ENCODE data around the gene NEU3. TPM values are rescaled to one million over a fixed set of nuclear protein-coding genes. Genes with fewer than 3 reads are reported as not detected.

The NEU3 gene
- total RNA-seq, 1 experiment from 2014 or later: 16.4 TPM

- TF ChIP-seq ZSCAN18 (CRISPR knock-in tag; IDR thresholded peaks at IDR 0.05) (no peak), ZBTB43 (CRISPR knock-in tag; IDR thresholded peaks at IDR 0.05) (no peak; the same call in 1 of the 2 replicates), TP53 (CRISPR knock-in tag; IDR thresholded peaks at IDR 0.05) (no peak), USF1 (CRISPR knock-in tag; IDR thresholded peaks at IDR 0.05) (peak; percentile 97), AR (CRISPR knock-in tag; IDR thresholded peaks at IDR 0.05) (no peak), IRF2 (CRISPR knock-in tag; IDR thresholded peaks at IDR 0.05; ENCODE audit: borderline replicate concordance, low read depth) (no peak), GRHL2 (CRISPR knock-in tag; IDR thresholded peaks at IDR 0.05; ENCODE audit: insufficient replicate concordance, severe bottlenecking) (no peak), TCF7 (CRISPR knock-in tag; IDR thresholded peaks at IDR 0.05; ENCODE audit: low read depth) (no peak), SMAD4 (CRISPR knock-in tag; IDR thresholded peaks at IDR 0.05) (no peak), E2F1 (CRISPR knock-in tag; IDR thresholded peaks at IDR 0.05) (no peak), ZNF512 (CRISPR knock-in tag; IDR thresholded peaks at IDR 0.05; ENCODE audit: borderline replicate concordance) (no peak), CTCF (IDR thresholded peaks at IDR 0.05) (no peak), ZNF138 (CRISPR knock-in tag; conservative IDR thresholded peaks at IDR 0.05) (no peak), ERG (CRISPR knock-in tag; IDR thresholded peaks at IDR 0.05) (no peak), CREB1 (CRISPR knock-in tag; IDR thresholded peaks at IDR 0.05) (0 out of 2 replicates have a peak, but pooled peaks have one; percentile 45), TEAD4 (CRISPR knock-in tag; IDR thresholded peaks at IDR 0.05) (peak; percentile 10; the same call in 1 of the 2 replicates), JUN (CRISPR knock-in tag; IDR thresholded peaks at IDR 0.05) (no peak), MAX (CRISPR knock-in tag; IDR thresholded peaks at IDR 0.05) (peak; percentile 86), ELF4 (CRISPR knock-in tag; IDR thresholded peaks at IDR 0.05; ENCODE audit: low read depth) (no peak), MXD4 (CRISPR knock-in tag; IDR thresholded peaks at IDR 0.05; ENCODE audit: borderline replicate concordance) (no peak), ZNF423 (CRISPR knock-in tag; IDR thresholded peaks at IDR 0.05) (no peak), ESRRA (CRISPR knock-in tag; IDR thresholded peaks at IDR 0.05; ENCODE audit: borderline replicate concordance) (no peak), HMGA2 (CRISPR knock-in tag; IDR thresholded peaks at IDR 0.05) (no peak), E2F4 (CRISPR knock-in tag; IDR thresholded peaks at IDR 0.05; ENCODE audit: borderline replicate concordance, low read depth) (no peak)
Observed at GRCh38 chr11:74948898-74949752, 39.6 kb upstream of the NEU3 start, which contains the start of the genes SPCS2 and XRRA1 (continued).

All from WTC11 (cell line).